Measurements from ENCODE around the gene ARHGAP22.

ARHGAP22 gene

DNA sequence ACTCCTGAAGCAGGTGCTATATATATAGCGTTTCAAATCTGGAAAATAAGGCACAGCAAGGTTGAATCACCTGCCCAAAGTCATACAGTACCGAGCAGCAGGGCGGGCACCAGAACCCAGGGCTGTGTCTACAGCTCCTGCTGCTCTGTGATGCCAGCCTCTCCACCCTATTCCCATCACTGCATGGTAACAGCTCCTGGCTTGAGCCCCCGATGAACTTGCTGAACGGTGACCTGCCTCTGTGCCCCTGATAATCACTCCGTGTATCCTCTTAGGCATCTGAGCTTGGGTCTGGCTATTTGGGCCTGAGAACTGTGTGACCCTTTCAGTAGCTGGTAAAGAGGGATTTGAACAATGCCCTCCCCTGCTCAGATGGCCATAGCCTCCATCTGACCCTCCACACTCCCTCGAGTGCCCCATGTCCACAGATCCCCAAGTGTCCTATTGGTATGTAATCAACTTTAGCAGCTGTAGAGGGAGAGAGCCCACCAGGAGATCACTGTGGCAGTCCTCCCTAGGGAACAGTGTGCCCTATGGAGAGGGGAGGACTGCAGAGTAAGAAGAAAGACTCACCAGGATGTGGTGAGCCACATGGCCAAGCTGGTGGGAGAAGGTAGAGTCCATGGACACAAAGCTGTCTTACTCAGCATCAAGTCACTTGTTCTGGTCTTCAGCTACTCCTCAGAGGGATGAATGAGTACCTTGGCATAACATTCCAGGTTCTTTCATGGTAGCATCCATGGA is 1.1 kb upstream of the ARHGAP22 start:
- DNase-seq: no peak

DNA sequence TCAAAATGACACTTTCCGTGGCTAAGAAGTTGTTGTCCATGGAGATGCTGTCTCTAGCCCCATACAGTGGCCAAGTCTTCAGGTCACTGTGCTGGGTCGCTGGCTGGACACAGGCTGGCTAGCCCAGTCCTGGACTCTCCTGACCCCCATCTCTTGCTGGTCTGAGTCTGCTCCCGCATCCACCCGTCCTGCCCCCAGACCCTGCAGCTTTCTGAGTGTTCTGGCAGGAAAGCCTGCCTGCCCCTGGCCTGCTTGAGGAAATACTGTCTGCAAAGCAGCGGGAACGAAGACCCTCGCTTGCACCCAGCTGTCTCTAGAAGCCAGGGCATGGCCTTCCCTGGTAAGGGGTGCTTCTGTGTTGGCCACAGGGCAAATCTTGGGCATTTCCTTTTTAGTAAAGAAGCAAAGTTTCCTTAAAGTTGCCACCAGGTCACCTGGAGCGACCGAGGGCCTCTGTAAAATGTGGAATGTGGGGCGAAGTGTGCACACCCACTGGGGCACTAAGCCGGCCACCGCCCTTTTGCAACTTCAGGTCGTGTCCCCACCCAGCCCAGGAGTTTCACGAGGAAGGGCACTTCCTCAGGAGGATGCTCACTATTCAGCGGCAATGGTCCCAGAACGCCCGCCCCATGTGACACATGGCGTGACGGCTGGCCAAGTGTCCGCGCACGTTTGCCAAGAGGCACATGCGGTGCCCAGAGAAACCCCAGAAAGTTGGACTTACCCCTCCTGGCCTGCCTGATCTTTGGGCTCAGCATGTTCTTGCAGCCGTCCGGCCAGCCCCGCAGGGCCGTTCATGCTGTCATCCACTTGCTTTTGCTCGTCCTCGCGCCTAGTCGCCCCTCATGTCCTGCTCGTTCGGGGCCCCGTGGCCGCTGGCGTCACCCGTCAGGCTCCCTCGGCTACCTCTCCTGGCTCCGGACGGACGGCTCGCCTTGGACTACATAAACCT is 558 bp downstream of the ARHGAP22 start:
- no peak for DNase-seq

DNA sequence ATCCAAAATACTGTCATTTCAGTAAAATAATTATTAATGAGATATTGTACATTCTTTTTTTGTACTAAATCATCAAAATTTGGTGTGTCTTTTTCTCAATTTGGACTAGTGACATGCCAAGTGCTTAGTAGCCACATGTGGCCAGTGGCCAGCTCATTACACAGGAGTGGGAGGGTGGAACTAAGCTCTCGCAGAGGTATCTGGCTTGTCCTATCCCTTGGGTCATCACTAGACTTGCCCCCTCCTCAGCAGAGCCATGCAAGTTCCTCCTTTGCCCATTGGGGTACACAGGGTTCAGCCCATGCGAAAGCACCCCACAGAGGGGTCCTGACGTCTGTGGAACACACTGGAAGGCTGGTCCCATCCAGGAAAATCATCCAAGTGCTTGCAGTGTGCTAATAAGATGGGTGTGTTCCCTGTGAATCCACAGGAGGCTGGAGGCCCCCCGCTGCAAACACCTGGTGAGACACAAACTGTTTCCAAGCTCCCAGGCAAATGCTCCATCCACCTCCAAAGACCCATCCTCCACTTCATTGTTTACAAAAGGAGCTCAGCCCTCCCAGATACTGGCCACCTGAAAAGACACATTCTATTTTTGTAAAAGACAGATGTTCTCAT is 1.3 kb downstream of the ARHGAP22 start:
- DNase-seq: no peak

DNA sequence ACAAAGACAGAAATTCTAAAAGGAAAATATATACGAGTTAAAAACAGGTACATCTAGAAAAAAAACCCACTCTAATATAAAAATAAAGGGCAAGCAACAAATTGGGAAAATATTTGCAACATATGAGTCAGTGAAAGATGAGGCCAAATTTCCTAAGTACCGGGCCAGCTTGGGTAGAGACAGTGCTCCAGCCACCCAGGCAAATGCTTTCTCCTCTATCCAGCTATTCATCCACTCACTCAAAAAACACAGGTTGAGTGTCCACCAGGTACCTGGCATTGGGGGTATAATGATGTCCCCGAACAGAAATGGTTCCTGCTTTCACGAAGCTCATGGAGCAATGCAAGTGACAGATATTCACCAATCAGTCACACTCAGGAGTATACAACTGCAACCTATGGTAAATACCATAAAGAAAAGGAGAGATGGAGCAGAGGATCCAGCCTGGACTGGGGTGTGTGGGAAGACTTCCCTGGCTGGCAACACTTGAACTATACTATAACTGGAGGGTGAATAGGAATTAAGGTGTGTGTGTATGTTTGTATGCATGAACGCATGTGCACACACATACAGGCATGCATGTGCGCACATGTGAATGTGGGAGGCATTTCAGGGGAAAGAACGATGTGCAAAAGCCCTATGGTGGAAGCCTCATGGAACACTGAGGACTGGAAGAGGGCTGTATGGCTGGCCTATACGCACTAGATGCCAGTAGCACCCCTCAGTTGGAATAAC is 2.3 kb downstream of the ARHGAP22 start:
- DNase-seq: no peak

DNA sequence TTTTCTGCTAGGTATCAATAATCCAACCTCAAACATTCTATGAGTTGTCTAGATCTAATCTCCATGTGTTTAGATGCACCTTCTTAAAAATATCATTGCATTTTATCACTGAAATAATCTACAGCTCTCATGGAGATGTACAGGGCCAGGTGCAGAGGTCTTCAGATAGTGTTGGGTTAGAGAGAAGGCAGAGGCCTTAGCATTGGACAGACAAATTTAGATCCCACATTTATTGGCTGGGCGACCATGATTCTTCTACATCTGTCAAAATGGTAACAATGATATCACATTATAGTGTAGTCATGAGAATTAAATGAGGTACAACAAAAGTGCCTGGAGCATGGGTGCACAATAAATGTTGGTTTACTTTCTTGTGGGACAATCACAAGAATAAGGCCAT is 3.1 kb downstream of the ARHGAP22 start:
- no peak for DNase-seq

DNA sequence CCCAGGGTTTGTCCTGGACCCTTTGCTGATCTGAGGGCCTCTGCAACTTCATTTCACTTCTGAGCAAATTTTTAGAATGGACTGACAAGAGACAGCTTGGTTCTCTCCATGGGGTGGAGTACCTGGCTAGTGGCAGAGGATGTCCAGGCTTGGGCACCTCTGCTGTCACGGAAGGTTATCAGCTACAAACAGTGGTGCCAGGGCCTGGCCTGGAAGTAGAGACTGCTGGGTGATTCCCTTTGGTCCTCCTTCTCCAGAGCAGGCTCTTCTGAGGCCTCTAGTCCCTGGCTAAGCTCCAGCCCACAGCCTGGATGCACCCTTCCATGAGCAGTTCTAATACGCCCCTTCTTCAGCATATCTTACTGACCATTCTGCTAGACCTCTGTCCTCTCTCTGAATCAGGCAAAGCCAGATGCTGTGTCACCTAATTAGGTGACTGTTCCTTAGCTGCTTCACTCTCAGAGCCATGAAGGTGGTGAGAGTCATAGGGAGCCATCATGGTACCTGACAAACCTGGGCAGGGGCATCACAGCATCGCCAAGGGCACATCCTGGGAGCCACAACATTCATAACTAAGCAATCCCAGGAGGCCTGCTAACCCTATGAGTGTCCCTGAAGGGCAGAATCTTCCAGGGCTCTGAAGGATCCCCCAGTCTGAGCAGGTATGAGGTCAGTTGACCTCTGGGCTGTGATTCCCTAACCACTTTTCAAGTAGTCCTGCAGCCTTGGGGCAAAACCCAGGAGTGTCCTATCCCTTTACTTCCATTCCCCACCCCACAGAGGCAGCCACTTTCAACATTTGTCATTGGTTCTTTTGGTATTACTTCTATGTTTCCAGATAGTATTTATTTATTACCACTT is 4.0 kb downstream of the ARHGAP22 start:
- DNase-seq: no peak

DNA sequence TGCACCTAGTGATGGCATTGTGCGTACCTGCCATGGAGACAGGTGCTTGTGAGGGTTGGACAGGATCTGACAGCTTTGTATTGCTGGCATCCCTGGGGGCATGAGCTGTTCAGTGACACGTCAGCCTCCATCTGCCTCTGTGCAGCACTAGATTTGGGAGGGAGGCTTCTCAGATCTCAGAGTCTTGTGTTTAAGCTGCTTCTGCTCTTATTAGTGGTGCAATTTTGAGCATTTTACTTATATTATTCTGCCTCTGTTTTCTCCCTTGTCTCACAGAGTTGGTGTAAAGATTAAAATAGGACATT is 5.1 kb downstream of the ARHGAP22 start:
- no peak for DNase-seq

DNA sequence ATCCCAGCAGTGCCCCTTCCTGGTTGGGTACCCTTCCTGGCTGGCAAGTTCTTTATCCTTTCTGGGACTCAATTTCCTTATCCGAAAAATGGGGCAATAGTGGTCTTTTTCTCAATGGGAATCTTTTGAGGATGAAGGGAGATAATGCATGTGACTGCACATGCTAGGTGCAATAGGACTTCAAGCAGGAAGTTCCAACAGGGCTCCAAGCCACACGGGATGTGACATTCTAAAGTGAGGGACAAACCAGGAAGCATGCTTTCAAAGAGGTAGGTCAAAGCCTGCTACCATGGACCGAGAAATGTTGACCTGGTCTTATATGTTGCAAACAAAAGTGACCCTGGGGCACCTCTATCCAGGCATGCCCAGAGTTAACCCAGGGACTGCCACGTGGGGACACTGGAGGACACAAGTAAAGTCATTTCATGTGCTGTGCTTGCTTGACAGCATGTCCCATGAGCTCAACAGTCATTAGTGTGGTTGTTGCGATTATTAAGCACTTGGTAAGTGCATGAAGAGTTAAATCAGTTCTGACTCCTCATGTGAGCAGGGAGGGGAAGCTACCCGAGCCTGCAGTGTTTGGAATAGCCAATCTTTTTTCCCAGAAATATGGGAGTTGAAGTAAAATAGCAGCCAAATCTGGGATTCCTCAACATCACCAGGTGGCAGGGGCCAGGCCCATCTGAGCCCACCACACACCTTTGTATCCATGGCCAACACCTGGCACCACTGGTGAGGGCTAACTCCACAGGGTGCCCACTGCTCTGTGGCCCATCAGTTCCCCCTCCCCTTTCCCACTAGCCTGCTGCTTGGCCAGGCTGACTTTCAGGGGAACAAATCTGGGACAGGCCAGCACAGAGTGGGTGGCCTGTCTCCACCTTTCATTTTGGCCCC is 5.7 kb downstream of the ARHGAP22 start:
- no peak for DNase-seq

DNA sequence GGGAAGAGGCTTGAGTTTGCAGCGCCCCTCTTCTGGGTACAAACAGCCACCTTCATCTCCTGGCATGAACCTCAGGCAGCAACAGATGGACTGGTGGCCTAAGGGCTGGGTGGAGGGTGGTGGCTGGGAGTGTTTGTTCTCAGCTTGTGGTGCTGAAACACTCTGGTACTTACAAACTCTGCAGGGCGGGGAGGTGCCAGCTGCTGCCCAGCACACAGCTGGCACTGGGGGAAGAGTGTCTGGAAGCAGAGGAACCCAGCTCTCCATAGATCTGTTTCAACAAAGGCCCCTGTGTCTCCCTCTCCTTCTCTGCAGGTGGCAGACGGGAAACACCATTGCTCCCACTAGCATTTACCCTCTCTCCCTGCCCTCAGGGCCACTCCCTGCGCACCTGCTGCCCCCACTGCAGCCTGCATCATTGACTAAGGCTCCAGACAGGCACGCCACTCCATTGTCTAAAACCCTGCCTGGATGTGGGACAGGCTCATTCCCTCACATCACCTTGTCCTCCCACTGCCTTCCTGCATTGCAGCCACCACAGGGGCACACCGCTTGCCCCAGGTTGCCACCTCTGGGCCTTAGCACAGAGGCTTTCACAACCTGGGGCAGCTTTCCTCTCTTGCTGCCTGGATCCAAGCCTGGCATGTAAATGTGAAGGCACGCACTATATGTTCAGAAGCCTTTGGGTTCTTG is 6.5 kb downstream of the ARHGAP22 start:
- no peak for DNase-seq

DNA sequence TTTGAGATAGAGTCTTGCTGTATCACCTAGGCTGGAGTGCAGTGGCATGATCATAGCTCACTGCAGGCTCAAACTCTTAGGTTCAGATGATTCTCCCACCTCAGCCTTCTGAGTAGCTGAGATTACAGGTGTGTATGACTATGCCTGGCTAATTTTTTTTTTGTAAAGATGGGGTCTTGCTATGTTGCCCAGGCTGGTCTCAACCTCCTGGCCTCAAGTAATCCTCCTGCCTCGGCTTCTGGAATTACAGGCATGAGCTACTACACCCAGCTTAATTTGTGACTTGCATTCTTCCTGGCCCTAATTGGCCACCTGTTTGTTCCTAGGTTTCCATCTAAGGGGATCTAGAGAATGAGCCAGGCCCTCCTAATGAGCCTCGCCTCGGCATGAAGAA is 9.3 kb downstream of the ARHGAP22 start:
- no peak for DNase-seq

DNA sequence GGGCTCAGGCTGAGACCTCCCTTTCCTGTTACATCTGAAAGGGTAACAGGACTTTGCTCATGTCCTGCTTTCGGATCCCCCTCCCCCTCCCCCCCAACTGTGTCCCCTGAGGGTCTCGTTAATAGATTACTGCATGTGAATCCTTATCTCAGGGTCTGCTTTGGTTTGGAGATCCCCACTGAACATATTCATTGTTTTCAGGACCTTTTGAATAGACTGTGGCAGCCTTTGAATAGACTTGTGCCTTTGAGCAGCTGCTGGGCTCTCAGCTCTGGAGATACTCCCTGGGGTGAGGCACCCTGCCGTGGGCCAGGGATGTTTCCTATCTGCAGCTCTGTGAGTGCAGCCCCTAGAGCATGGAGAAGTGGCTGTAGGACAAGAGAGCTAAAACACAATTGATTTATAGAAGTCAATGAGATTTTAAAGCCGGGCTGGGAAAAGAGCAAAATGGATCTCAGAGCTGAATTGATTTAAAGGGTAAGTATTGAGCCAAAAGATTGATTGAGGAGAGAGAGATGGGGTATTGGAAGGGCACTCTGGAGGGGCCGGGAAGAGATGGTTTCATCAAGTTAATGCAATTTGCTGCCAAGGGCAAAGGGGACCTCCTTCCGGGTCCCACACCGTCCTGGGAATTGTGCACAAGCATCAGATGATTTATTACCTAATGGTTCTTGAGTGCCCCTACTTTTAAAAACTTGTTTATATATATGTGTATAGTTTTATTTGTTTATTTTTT is 9.9 kb downstream of the ARHGAP22 start:
- DNase-seq: no peak

DNA sequence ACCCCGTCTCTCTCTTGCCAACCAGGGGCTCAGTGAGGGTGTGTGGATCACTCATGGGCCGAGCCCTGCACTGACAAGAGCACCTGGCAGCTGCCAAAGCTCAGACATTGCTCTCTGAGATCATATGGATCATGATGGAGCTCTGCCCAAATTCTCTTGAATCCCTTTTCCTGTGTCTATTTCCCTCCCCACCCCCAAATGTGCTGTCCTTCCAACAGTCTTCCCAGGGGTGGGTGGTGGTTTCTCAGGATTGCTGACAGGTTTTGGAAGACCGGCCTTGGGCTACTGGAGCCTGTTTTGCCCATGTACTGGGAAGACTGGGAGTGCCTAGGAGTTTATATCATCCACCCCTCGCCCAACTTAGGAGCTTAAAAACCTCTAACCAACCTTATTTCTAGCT is 10.5 kb downstream of the ARHGAP22 start:
- DNase-seq: no peak

DNA sequence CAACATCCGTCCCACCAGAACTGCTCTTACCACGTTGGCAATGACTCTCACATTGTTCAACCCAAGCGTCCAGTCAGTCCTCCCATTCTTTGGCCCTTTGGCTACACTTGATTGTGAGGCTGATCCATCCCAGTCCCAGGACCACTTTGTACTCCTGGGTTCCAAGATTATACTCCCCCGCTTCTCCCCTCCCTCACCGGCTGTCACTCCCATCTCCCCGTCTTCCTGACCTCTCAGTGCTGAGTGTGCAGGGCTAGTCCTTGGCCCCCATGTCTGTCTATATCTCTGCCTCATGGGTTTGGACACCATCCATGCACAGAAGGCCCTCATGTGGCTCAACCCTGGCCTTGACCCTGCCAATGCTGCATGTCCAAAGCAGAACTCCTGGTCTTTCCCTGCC is 12.5 kb downstream of the ARHGAP22 start:
- no peak for DNase-seq

DNA sequence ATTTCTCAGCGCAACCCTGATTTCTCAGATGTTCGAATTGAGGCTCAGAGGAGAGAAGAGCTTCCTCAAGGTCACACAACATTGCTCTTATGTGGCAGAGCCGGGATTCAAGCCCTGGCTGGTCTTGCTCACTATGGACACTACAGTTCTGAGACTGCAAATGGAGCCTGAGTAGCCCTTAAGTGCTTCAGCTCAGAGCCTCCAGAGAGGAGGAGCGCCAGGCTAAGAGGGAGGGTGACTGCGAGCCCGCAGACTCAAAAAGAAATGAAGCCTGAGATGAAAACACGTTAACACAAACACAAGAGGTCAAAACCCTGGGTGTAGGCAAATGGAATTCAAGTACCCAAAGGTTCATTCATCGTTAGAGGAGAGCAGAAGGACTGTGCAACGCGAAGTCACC is 13.9 kb downstream of the ARHGAP22 start:
- no peak for DNase-seq

DNA sequence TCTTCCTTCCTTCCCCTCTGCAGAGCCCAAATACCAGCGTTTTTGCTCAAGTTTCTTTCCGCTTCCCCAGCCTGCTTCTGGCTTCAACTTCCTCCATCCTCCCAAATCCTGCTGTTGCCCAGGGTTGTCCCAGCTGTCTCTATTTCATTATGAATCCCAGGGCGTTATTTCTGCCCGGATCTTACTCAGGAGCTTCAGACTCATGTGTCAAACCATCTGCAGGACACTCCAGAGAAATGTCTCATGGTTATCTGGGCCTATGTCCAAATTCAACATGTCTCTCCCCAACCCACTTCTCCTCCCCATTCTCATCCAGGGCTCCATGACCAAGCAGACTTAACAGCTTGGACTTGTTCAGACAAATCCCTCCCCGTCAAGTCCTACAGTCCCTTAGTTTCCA is 15.6 kb downstream of the ARHGAP22 start:
- DNase-seq: no peak

DNA sequence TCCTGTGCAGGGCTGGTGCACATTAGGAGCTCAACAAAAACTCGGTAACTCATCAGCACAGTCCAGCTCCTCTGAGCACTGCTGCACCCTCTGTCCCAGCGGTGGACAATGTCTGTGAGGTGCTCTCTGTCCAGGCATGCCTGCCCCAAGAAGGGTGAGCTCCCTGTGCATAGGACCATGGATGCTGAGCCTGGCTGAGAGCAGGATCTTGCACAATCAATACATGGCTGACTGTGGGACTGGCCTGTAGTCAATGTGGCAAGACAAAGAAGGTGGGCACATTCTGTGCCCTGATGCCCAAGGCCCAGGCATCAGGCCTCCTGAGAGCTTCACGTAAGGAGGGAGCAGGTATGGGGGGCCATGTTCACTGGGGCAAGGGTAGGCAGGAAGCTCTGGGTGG is 17.1 kb downstream of the ARHGAP22 start:
- no peak for DNase-seq

DNA sequence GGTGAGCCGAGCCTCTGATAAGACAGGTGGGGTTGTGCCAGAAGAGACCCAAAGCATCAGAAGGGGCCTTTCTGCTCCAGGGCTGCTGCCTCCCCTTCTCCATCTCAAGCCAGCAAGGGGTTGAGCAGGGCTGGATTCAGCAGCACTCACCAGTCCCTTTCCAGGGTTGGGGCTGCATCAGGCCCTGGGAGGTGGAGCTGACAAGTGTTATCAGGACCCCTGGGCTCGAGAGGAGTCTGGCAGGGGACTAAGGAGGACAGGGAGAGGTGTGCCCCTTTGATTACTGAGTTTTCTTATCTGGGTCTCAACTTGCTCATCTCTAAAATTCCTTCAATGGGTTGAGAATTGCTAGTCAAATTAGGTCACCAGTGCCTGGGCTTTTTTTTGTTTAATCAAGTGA is 17.8 kb downstream of the ARHGAP22 start:
- no peak for DNase-seq

DNA sequence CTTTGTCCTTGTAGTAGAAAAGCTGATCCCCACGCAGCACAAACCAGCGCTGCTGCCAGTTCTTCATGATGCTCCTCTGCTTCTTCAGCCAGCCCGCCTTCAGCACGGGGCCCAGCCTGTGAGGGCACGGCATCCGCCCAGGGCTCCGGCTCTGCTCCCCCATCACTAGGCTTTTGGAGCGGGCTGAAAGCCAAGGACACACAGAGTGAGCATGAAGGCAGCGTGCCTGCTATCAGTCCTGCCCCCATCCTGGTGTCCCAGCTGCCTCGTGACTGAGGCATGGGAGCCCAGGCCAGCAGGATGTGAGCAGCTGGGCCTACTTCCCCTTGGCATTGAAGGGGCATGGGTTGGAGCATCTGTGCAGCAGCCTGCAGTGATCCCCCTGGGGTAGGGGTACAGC is 21.9 kb downstream of the ARHGAP22 start:
- no peak for DNase-seq

DNA sequence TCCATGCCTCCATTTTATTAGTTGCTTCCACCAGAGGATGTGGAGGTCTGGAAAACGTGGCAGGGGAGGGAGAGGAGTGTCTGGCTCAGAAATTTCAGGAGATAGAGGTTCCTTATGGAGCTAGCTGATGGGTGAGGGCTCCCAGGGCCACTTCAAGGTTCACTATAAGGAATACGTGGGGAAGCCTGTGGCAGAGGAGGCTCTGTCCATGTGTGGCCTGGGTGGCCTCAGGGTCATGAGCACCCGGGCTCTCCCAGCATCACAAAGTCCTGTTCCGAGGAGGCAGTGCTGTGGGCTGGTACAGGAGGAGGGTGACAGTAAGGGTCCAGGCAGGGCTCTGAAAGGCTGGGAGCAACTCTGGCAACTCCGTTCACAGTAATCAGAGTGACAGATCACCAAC is 24.6 kb downstream of the ARHGAP22 start:
- no peak for DNase-seq
